Breast epithelium (tissue), 3 donors: ENCODE measurements around the gene PGD.

Experiments
- POLR2A ChIP-seq: fragments of 450-650 bp; IDR thresholded peaks from one replicate; pipeline ENCODE4 v1.6.1; 2016; ENCODE audit warnings: antibody characterized with exemption, mild to moderate bottlenecking, moderate library complexity
- POLR2AphosphoS5 ChIP-seq, 3 donors: sonication (generic); formaldehyde crosslinking; IDR thresholded peaks; one replicate each; pipeline ENCODE4 v1.6.1; 2017; ENCODE audit warnings: antibody characterized with exemption in 3 of 3
- TF ChIP-seq, protein P1 (sequence below), 3 donors: fragments of 450-650 bp; IDR thresholded peaks; one replicate each; pipeline ENCODE4 v1.5.1; 2016 to 2017; ENCODE audit warnings: antibody characterized with exemption in 3 of 3, mild to moderate bottlenecking in 3 of 3, moderate library complexity in 3 of 3

DNA sequence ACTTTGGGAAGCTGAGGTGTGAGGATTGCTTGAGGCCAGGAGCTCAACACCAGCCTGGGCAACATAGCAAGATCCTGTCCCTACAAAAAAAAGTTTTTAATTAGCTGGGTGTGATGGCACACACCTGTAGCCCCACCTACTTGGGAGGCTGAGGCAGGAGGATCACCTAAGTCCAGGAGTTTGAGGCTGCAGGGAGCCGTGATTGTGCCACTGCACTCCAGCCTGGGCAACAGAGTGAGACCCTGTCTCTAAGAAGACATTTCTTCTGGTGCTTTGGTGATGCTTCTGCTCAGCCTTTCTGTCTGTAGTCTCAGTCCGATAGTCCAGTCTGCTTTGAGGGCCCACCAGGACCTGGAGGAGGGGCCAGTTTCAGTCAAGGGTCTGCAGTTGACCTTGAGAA is 8.3 kb downstream of the PGD start:
- TF ChIP-seq, protein P1, sequence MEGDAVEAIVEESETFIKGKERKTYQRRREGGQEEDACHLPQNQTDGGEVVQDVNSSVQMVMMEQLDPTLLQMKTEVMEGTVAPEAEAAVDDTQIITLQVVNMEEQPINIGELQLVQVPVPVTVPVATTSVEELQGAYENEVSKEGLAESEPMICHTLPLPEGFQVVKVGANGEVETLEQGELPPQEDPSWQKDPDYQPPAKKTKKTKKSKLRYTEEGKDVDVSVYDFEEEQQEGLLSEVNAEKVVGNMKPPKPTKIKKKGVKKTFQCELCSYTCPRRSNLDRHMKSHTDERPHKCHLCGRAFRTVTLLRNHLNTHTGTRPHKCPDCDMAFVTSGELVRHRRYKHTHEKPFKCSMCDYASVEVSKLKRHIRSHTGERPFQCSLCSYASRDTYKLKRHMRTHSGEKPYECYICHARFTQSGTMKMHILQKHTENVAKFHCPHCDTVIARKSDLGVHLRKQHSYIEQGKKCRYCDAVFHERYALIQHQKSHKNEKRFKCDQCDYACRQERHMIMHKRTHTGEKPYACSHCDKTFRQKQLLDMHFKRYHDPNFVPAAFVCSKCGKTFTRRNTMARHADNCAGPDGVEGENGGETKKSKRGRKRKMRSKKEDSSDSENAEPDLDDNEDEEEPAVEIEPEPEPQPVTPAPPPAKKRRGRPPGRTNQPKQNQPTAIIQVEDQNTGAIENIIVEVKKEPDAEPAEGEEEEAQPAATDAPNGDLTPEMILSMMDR (IDR thresholded peaks at IDR 0.05), result no peak
- no peak for TF ChIP-seq POLR2A
- no peak for TF ChIP-seq POLR2AphosphoS5 (IDR thresholded peaks at IDR 0.05)
